ENCODE results near the gene FBXO39.
"Not testable (repeated sequence)": the region's sequence is repeated elsewhere in the genome, so short reads cannot be mapped to it uniquely, and the experiment has no call there.

The FBXO39 gene

DNA sequence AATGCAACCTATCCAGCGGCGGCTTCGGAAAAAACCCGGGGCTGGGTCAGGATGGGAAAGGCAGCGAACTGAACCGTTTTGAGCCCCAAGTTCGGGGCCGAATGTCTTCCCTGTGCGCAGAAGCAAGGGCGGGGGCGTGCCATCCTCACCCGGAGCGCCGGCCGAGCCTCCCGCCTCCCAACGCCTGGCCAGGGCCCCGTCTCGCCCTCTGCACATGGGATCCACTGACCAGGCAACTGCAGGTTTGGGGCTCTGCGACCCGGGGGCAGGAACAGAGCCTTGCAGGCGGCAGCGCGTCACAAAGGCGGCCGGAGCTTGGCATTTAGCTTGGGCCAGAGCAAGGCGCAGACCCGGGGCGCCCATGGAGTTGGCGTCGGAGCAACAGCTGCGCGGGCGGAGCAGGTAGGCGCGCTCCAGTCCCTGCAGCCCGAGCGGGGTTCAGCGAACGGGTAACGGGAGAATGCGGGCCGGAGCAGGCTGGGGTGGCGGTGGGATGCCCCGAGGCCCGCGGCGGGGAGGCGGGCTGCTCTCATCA, at the start of gene FBXO39:
Gene FBXO39 (plus strand): TSS at position 345 of the 535 bp plus-strand sequence. CDS start 3,654 bp downstream, outside the sequence.
- FAIRE-seq = no peak

DNA sequence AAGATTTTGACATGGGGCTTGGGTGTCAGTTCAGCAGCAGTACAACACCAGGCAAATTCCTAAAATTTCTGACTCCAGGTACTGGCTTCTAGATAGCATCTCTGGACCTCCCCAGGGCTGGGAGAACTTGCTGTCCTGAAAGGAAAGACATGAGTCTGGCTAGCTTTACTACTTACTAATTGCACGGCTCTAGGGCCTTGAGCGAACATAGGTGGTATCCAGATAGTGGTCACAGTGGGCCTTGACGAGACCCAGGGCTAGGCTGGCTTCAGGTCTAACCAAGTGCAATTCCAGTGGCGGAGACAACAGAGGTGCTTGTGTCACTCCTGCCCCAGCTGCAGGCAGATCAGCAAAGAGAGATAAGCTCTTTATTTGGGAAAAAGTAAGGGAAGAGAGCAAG, 46.5 kb upstream of the FBXO39 start:
- no peak for FAIRE-seq

- not testable (repeated sequence) for FAIRE-seq
Observed at GRCh38 chr17:6746665-6747064, 29.4 kb upstream of the FBXO39 start.

DNA sequence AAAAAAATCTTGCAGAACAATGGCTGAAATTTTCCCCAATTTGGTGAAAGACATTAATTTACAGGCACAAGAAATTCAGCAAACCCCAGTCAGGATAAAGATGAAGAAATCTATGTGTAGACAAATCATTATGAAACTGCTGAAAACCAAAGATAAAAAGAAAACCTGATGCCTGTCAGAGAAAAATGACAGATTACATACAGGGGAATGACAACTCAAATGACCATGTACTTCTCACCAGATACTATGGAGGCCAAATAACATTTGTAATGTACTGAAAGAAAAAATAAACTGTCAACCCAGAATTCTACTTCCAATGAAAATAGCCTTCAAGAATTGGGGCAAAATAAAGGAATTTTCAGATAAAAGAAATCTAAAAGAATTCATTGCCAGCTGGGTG, 27.4 kb upstream of the FBXO39 start:
- FAIRE-seq = no peak

- no peak for FAIRE-seq
Observed at GRCh38 chr17:6749519-6749918, 26.5 kb upstream of the FBXO39 start.

- FAIRE-seq = no peak
Observed at GRCh38 chr17:6752068-6752909, 23.7 kb upstream of the FBXO39 start.

GRCh38 chr17:6753006-6753445, 23.0 kb upstream of the FBXO39 start:
- no peak for FAIRE-seq

GRCh38 chr17:6753546-6753945, 22.5 kb upstream of the FBXO39 start:
- FAIRE-seq = no peak

DNA sequence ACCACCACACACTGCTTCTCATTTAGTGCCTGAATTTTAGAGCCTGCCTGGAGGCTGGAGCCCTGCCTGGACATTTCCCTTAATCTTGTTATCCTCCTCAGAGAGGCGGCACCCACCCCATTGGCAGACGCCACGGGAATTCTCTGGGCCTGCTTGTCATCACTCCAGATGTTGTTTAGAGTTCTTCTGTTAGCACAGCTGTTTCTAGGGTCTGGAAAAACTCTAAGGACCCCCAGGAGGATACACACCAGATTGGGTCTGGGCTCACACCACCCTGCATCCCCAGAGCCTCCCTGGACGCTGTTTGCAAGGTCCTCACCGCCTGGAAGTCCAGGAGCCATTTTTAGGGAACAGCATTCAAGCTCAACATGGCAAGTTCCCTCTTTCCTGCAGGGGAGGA, 20.7 kb upstream of the FBXO39 start:
- FAIRE-seq = no peak

- no peak for FAIRE-seq
Observed at GRCh38 chr17:6755731-6756184, 20.3 kb upstream of the FBXO39 start, which contains the start of gene XAF1. XAF1 (plus strand) TSS chr17:6756046; CDS start chr17:6756079, 33 bp downstream.

DNA sequence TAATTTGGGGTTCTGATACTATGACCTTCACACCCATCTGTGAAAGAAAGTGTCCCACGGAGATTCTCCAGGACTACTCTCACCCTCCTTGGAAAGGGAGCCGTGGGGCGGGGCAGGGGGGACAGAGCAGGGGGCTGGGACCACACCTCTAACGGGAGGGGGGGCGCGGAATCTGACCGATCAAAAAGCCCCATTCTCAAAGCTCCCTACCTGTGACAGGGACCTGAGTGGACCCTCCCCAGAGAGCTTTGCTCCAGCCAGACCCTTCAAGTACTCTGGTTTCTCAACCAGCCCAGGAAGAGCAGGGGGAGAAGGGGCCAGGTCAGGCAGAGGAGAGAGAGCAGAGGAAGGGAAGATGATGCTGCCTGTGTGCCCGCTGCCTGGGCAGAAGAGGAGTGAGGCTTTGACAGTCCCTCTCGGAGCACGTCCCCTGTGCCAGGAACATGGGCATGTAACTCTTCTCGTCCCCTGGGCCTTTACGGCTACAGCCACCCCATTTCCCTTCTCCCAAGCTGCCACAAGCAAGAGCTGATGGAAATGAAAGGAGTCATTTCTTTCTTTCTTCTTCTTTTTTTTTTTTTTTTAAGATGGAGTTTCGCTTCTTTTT, 19.5 kb upstream of the FBXO39 start:
- no peak for FAIRE-seq

DNA sequence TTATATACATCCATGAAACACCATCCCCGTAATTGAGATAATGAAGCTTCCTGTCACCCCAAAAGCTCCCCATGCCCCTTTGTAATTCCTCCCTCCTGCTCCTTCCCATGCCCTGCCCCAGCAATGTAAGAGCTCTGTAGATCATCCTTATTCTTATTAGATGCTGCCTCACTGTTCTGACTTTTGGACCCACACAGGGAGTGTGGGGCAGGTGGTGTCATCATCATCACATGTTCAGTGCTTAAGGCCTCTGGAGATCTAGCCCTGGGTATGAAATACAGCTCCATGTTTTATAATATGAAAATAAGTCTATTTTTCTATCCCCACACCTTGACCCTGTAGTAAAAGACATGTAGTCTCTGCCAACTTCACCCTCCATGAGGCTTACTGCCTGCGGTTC, 18.3 kb upstream of the FBXO39 start:
- FAIRE-seq = no peak

DNA sequence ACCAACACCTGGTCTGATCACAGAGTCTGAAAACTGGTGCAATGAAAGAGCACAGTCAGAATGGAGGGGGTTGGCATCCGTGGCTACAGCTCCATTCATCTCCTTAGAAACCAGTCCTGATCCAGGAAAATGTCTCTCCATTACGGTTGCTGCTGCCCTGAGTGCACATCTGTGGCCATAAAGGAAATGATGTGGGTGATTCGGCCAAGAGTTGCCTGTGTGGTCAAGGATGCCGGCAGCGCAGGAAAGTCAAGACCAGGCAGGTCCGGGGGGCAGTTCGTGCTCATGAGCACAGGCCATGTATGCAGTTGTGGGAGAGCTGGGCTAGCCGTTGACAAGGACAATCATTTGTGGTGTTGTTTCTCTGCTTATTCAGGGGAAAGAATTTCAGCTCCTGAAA, 14.2 kb upstream of the FBXO39 start:
- FAIRE-seq = no peak

GRCh38 chr17:6768447-6768846, 7.6 kb upstream of the FBXO39 start:
- no peak for FAIRE-seq

DNA sequence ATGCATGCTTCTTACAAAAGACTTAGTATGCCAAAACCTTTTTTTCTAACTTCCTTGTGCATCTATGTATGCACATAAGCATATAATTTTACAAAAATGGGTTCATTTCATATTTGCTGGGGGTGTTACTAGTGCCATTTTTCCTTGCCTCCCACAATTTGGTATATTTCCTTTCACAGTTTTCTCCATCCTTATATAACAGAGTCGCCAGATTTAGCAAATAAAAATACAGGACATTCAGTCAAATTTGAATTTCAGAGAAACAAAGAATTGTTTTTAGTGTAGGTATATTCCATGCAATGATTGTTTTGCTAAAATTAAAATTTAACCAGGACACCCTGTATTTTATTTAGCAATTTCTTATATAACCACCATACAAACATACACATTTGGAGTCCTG, 4.0 kb upstream of the FBXO39 start:
- no peak for FAIRE-seq

GRCh38 chr17:6774906-6775305, 1.1 kb upstream of the FBXO39 start:
- FAIRE-seq = not testable (repeated sequence)

- FAIRE-seq = no peak
Observed at GRCh38 chr17:6779411-6779810, 3.4 kb downstream of the FBXO39 start.

DNA sequence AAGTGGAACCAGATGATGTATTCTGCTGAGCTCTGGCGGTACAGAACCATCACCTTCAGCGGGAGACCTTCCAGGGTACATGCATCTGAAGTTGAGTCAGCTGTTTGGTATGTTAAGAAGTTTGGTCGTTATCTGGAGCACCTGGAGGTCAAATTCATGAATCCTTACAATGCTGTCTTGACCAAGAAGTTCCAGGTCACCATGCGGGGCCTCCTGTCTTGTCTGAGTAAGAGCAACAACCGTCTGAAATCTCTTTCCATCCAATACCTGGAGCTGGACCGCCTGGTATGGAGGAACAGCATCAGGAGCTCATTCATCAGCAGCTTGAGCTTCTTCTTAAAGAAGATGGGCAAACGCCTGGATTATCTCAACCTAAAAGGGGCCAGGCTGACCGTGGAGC, 4.0 kb downstream of the FBXO39 start:
- FAIRE-seq = no peak

GRCh38 chr17:6780886-6781285, 4.9 kb downstream of the FBXO39 start:
- no peak for FAIRE-seq

GRCh38 chr17:6782244-6782643, 6.2 kb downstream of the FBXO39 start:
- FAIRE-seq = no peak

GRCh38 chr17:6786618-6787017, 10.6 kb downstream of the FBXO39 start:
- no peak for FAIRE-seq

DNA sequence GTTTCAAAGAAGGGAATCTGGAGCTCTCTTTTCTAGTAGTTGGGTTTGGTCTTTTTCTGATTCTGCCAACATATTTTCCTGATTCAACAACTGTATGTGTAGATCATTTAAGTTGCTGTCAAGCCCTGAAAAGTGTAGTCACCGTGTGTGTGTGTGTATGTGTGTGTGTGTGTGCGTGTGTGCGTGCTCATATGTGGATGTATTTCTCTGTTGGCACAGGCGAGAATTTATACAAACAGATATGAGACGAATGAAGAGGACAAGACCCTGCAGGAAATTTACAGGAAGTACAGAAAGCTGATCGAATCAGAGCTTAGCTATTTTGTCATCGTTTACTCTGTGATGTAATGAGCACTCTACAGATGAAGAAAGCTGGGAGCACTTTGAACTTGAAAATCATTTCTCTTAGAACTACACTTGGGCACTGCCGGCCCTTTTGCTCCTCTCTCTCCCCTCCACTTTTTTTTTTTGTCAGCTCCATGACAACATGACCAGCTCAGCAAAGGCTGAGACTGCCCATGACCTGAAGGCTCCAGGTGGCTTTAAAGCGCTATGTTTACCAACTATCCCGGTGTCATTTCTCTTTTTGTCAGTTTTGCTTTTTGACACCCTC, 11.2 kb downstream of the FBXO39 start:
- no peak for FAIRE-seq

GRCh38 chr17:6789146-6789545, 13.1 kb downstream of the FBXO39 start:
- FAIRE-seq = no peak

Measured in TTC549 (cell line).